ENCODE results near the gene AMIGO2. TPM values are rescaled to one million over a fixed set of nuclear protein-coding genes. Genes with fewer than 3 reads are reported as not detected.

The AMIGO2 gene
- total RNA-seq, 1 donor from 2014 or later: 40.2 TPM

DNA sequence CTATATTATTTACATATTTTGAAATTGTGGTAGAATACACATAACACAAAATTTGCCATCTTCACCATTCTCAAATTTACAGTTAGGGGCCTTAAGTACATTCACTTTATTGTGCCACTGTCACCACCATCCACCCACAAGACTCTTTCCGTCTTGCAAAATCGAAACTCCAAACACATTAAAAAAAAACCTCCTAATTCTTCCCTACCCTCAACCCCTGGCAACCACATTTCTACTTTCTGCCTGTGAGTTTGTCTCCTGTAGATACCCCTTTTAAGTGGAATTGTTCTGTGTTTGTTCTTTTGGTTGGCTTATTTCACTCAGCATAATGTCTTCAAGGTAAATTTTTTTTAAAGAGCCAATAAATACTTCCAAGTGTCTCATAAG lies 31.6 kb upstream of the AMIGO2 start:
- TF ChIP-seq, protein P1, sequence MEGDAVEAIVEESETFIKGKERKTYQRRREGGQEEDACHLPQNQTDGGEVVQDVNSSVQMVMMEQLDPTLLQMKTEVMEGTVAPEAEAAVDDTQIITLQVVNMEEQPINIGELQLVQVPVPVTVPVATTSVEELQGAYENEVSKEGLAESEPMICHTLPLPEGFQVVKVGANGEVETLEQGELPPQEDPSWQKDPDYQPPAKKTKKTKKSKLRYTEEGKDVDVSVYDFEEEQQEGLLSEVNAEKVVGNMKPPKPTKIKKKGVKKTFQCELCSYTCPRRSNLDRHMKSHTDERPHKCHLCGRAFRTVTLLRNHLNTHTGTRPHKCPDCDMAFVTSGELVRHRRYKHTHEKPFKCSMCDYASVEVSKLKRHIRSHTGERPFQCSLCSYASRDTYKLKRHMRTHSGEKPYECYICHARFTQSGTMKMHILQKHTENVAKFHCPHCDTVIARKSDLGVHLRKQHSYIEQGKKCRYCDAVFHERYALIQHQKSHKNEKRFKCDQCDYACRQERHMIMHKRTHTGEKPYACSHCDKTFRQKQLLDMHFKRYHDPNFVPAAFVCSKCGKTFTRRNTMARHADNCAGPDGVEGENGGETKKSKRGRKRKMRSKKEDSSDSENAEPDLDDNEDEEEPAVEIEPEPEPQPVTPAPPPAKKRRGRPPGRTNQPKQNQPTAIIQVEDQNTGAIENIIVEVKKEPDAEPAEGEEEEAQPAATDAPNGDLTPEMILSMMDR (IDR thresholded peaks at IDR 0.05): no peak
- intact Hi-C loops (cut with DNase I): no loop called here
- Histone ChIP-seq H3K27ac (no peak overlapping the region), H3K4me1 (no peaks in the 10 kb centered on the region), H3K9me3 (no peaks in the 10 kb centered on the region), H3K27me3 (ENCODE audit: low read depth) (no peaks in the 10 kb centered on the region), H3K36me3 (no peaks in the 10 kb centered on the region), H3K4me3 (no peak overlapping the region)
- DNase-seq (no peak), ATAC-seq (no peak)

DNA sequence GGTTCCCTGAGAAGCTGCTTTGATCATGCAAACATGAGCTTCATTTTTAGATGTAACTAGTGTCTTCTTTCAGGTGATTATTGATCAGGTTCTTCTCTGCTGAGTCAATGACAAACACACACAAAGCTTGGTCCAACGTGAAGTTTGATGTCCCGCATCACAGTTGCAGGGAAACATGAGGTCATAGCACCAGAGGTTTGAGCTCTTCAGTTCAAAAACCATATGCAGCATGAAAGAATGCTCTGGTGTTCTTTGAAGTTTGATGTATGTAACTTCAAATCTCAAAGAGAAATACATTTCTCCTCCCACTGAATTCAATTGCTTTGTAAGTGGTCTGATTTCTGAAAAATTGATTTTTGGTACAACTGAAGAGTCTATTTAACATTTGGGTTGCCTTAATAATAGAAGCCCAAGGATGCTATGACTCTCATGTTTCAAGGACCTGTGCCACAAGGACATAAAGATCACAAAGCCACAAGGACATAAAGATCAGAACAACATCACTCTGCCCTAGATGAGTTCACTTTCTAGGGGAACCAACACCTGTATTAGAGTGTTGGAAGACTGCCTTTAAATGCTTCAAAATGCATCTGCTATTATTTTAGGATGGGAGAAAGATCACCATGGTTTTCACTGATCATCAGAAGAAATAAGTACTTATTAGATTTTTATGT lies 31.1 kb upstream of the AMIGO2 start:
- H3K9me3 ChIP-seq: no peaks in the 10 kb centered on the region
- no peaks in the 10 kb centered on the region for H3K27me3 ChIP-seq (ENCODE audit: low read depth)
- no peak for DNase-seq
- intact Hi-C loops (cut with DNase I): no loop called here
- H3K36me3 ChIP-seq: no peaks in the 10 kb centered on the region
- TF ChIP-seq, protein P1 (IDR thresholded peaks at IDR 0.05): no peak
- ATAC-seq: no peak
- H3K27ac ChIP-seq: no peak overlapping the region
- no peaks in the 10 kb centered on the region for H3K4me1 ChIP-seq
- H3K4me3 ChIP-seq: no peak overlapping the region

DNA sequence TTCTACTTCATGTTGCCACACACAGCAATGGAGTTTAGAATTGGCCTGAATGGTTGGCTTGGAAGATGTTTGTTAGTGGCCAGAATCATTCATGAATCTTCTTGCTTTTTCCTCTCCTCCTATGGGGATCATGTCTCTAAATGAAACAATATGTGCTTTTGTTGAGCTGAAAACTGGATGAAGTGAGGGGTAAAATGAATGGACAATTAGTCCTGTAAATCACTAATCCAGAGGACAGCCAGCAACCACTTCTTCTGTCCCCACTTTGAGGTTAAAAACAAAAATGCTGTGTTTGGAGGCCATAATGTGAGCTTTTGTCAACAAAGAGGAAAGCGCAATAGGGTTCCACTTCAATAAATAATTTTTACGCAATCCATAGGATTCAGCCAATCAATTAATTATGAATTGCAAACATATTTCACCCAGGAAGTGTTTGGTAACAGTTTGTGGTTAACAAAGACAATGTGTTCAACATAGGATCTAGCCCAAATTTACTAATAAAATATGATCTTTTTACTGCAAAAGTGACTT lies 30.3 kb upstream of the AMIGO2 start:
- H3K9me3 ChIP-seq: no peaks in the 10 kb centered on the region
- no peak overlapping the region for H3K27ac ChIP-seq
- no peak for ATAC-seq
- H3K4me1 ChIP-seq: no peaks in the 10 kb centered on the region
- H3K36me3 ChIP-seq: no peaks in the 10 kb centered on the region
- no peak overlapping the region for H3K4me3 ChIP-seq
- intact Hi-C loops (cut with DNase I): no loop called here
- DNase-seq: no peak
- TF ChIP-seq, protein P1 (IDR thresholded peaks at IDR 0.05): no peak
- H3K27me3 ChIP-seq (ENCODE audit: low read depth): no peaks in the 10 kb centered on the region

DNA sequence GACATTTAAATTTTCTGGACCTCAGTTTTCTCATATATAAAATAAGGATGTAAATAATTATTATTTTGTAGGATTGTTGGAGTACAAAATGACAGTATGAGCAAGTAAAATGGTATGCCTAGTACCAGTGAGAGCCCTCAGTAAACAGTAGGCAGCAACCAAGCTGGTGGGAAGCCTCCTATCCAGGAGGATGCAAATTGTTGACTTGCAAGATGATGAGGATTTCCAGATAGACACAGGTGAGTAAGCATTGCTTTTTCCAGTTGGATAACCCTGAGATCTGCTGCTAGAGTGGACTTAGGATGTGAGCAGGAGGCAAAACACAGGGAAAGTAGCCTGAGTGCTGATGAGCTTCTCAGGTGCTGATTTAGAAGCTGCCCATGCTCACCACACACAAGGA lies 28.2 kb upstream of the AMIGO2 start:
- DNase-seq (no peak), ATAC-seq (no peak)
- intact Hi-C loops (cut with DNase I): no loop called here
- TF ChIP-seq, protein P1 (IDR thresholded peaks at IDR 0.05): no peak
- H3K4me1 ChIP-seq: no peaks in the 10 kb centered on the region
- no peaks in the 10 kb centered on the region for H3K9me3 ChIP-seq
- H3K27me3 ChIP-seq (ENCODE audit: low read depth): no peaks in the 10 kb centered on the region
- no peak overlapping the region for H3K4me3 ChIP-seq
- no peak overlapping the region for H3K27ac ChIP-seq
- no peaks in the 10 kb centered on the region for H3K36me3 ChIP-seq

DNA sequence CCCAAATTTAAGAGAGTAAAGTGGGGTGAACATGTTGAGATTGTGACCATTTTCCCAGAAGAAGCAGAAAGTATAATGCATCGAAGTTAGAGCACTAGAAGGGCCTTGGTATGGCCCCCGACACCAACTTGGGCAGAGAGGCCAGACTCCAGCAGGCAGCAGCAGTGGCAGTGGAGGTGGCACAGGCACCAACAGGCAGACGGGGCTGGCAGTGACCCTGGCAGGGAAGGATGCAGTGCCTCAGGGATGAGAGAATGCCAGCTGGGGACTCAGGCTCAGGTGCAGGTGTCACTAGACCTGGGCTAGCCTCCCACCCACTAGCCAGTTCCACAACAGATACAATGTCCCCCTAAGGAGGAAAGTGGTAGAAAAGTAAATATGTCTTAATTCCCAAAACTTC lies 27.7 kb upstream of the AMIGO2 start:
- no peaks in the 10 kb centered on the region for H3K27me3 ChIP-seq (ENCODE audit: low read depth)
- DNase-seq (no peak), ATAC-seq (no peak)
- TF ChIP-seq, protein P1 (IDR thresholded peaks at IDR 0.05): no peak
- no peaks in the 10 kb centered on the region for H3K9me3 ChIP-seq
- H3K4me3 ChIP-seq: no peak overlapping the region
- no peak overlapping the region for H3K27ac ChIP-seq
- no peaks in the 10 kb centered on the region for H3K4me1 ChIP-seq
- H3K36me3 ChIP-seq: no peaks in the 10 kb centered on the region
- intact Hi-C loops (cut with DNase I): no loop called here
